ENCODE measurements around the gene PBX3. TPM values are rescaled to one million over a fixed set of nuclear protein-coding genes. Genes with fewer than 3 reads are reported as not detected.

PBX3 gene
- total and polyA plus RNA-seq, 9 of the 15 experiments (the other 6 are each of a cell fraction or from before 2014, with no cell fraction given) = 0.14 to 5.8 (median 0.92) TPM

- H3K4me1 ChIP-seq (replicated peaks in 1 of 2; ENCODE audit: control insufficient read depth in 2 of 2, insufficient read depth in 2 of 2, low read length in 2 of 2) = no peaks in the 10 kb centered on the region
- 0% methylated on average over 6 of the region's 6 CpGs for WGBS (ENCODE audit: insufficient coverage, low coverage, missing lambda C conversion rate)
- H2AFZ ChIP-seq (ENCODE audit: low read depth, low read length) = no peak overlapping the region
- no peaks in the 10 kb centered on the region for H3K79me2 ChIP-seq (ENCODE audit: control insufficient read depth, insufficient read depth, low read length)
- FAIRE-seq = no peak
- no peak overlapping the region for H3K4me2 ChIP-seq (ENCODE audit: insufficient read depth, low read length)
- ATAC-seq = no peak
- H4K20me1 ChIP-seq (replicated peaks; ENCODE audit: control insufficient read depth, insufficient read depth, low read length) = no peaks in the 10 kb centered on the region
- TF ChIP-seq ZNF436 (CRISPR knock-in tag; IDR thresholded peaks at IDR 0.05) (no peak), PRPF4 (IDR thresholded peaks at IDR 0.05; ENCODE audit: insufficient read depth, low read depth, low read length, poor library complexity, severe bottlenecking) (no peak), RCOR1 (IDR thresholded peaks at IDR 0.05; ENCODE audit: borderline replicate concordance in 1 of 2, low read depth in 2 of 2, low read length in 2 of 2) (no peak), NEUROD1 (IDR thresholded peaks at IDR 0.05; ENCODE audit: borderline replicate concordance, low read depth, low read length, partially characterized antibody) (no peak), POLR2B (IDR thresholded peaks at IDR 0.05; ENCODE audit: low read depth, partially characterized antibody) (no peak), SREBF1 (IDR thresholded peaks at IDR 0.05; ENCODE audit: borderline replicate concordance, low read depth, low read length) (no peak), HOXB6 (CRISPR knock-in tag; IDR thresholded peaks at IDR 0.05; ENCODE audit: borderline replicate concordance) (no peak), HNRNPK (IDR thresholded peaks at IDR 0.05; ENCODE audit: low read depth, low read length, poor library complexity, severe bottlenecking) (no peak), HMG20B (CRISPR knock-in tag; IDR thresholded peaks at IDR 0.05) (no peak)
- POLR2A ChIA-PET = no interaction called here
- CTCF ChIA-PET (ENCODE audit: low intra/inter-chr PET ratio) = no interaction called here
- no TSS peak for BruUV-seq (replicated peaks)
- intact Hi-C loops (cut with micrococcal nuclease) = no loop called here
- no peaks in the 10 kb centered on the region for H3K9me1 ChIP-seq (ENCODE audit: control insufficient read depth, insufficient read depth, low read length)
- H3K27me3 ChIP-seq (ENCODE audit: control insufficient read depth in 2 of 2, insufficient read depth in 2 of 2, low read length in 2 of 2) = peaks cover 3 to 4% of the 10 kb centered on the region in 2 experiments; a peak in 2 of 5 replicates
- in situ Hi-C loops (cut with MboI) = no loop called here
- H3K9me3 ChIP-seq (replicated peaks; ENCODE audit: control insufficient read depth, insufficient read depth, low read depth, low read length) = no peaks in the 10 kb centered on the region
- no peak for DNase-seq (ENCODE audit: extremely low read depth in 1 of 4, low spot score in 3 of 4)
- no peaks in the 10 kb centered on the region for H3K36me3 ChIP-seq (ENCODE audit: control insufficient read depth, insufficient read depth, low read length)
- no peak overlapping the region for H3K9ac ChIP-seq (ENCODE audit: insufficient read depth in 1 of 2, low read depth in 2 of 2, low read length in 2 of 2)
- H3K27ac ChIP-seq (ENCODE audit: extremely low read depth, low read depth, low read length) = no peak overlapping the region
- H3K4me3 ChIP-seq = no peak overlapping the region
Observed at GRCh38 chr9:125883565-125884217, 136.5 kb downstream of the PBX3 start.
